ENCODE measurements around the gene NFATC4.
"Not testable (repeated sequence)": the region's sequence is repeated elsewhere in the genome, so short reads cannot be mapped to it uniquely, and the experiment has no call there.

NFATC4 gene

GRCh38 chr14:24379907-24380730 lies 12.1 kb downstream of the NFATC4 start:
- H3K4me3 ChIP-seq (ENCODE audit: low read length), result no peak overlapping the region
- TF ChIP-seq CTCF (conservative IDR thresholded peaks at IDR 0.05; ENCODE audit: low read length), result no peak
- DNase-seq (ENCODE audit: low read depth), result no peak

- no peak for TF ChIP-seq CTCF (conservative IDR thresholded peaks at IDR 0.05; ENCODE audit: low read length)
- H3K4me3 ChIP-seq (ENCODE audit: low read length), result no peak overlapping the region
- DNase-seq (ENCODE audit: low read depth), result no peak
These were observed 13.5 kb downstream of the NFATC4 start for GRCh38 chr14:24381363-24382063.

- TF ChIP-seq CTCF (conservative IDR thresholded peaks at IDR 0.05; ENCODE audit: low read length), result no peak
- H3K4me3 ChIP-seq (ENCODE audit: low read length), result no peak overlapping the region
- no peak for DNase-seq (ENCODE audit: low read depth)
These were observed 14.0 kb downstream of the NFATC4 start for GRCh38 chr14:24382064-24382371.

- no peak for DNase-seq (ENCODE audit: low read depth)
- H3K4me3 ChIP-seq (ENCODE audit: low read length), result no peak overlapping the region
- no peak for TF ChIP-seq CTCF (conservative IDR thresholded peaks at IDR 0.05; ENCODE audit: low read length)
These were observed 16.2 kb downstream of the NFATC4 start for GRCh38 chr14:24384169-24384568.

- no peak for DNase-seq (ENCODE audit: low read depth)
- TF ChIP-seq CTCF (conservative IDR thresholded peaks at IDR 0.05; ENCODE audit: low read length), result no peak
These were observed 17.5 kb downstream of the NFATC4 start for GRCh38 chr14:24385524-24385923.

GRCh38 chr14:24387009-24387345 lies 19.0 kb downstream of the NFATC4 start:
- no peak for DNase-seq (ENCODE audit: low read depth)
- no peak for TF ChIP-seq CTCF (conservative IDR thresholded peaks at IDR 0.05; ENCODE audit: low read length)
- no peak overlapping the region for H3K4me3 ChIP-seq (ENCODE audit: low read length)

More at GRCh38 chr14:24385524-24385923, 17.5 kb downstream of the NFATC4 start:
- no peak overlapping the region for H3K4me3 ChIP-seq (ENCODE audit: low read length)

GRCh38 chr14:24387579-24387978 lies 19.6 kb downstream of the NFATC4 start:
- H3K4me3 ChIP-seq (ENCODE audit: low read length); DNase-seq (ENCODE audit: low read depth): not testable (repeated sequence)

Data from AG10803 (cell line).